Testis (tissue), 3 donors: Measurements from ENCODE around the gene PHF19. TPM values are rescaled to one million over a fixed set of nuclear protein-coding genes. Genes with fewer than 3 reads are reported as not detected.

ENCODE experiments used
- DNase-seq: peaks from one replicate; pipeline ENCODE4 v3.0.0-alpha.2; 2019
- H3K27ac ChIP-seq, 2 donors: fragments of 200-600 bp; sonication (generic); one replicate each; pipeline ENCODE4 v1.5.1; 2019
- H3K27me3 ChIP-seq: fragments of 200-600 bp; sonication (generic); one replicate; pipeline ENCODE4 v1.5.1; 2019
- H3K36me3 ChIP-seq: fragments of 200-600 bp; sonication (generic); one replicate; pipeline ENCODE4 v1.5.1; 2017; ENCODE audit warnings: low read depth; ENCODE audit errors: missing control alignments
- H3K4me1 ChIP-seq: fragments of 200-600 bp; sonication (generic); one replicate; pipeline ENCODE4 v1.5.1; 2019
- H3K4me3 ChIP-seq, 2 donors: fragments of 200-600 bp; sonication (generic); one replicate each; pipeline ENCODE4 v1.5.1; 2017 to 2019
- H3K9me3 ChIP-seq: fragments of 200-600 bp; sonication (generic); one replicate; pipeline ENCODE4 v1.5.1; 2017
- CTCF ChIP-seq, 3 experiments: fragments of 450-650 bp in 2 of 3; fragments of 200-600 bp in 1 of 3; sonication (generic) in 1 of 3; IDR thresholded peaks; one replicate each; pipeline ENCODE4 v1.5.1; 2016 to 2019; ENCODE audit warnings: antibody characterized with exemption in 3 of 3, mild to moderate bottlenecking in 2 of 3, moderate library complexity in 1 of 3
- POLR2A ChIP-seq: fragments of 450-650 bp; IDR thresholded peaks from one replicate; pipeline ENCODE4 v1.6.1; 2017; ENCODE audit warnings: antibody characterized with exemption, mild to moderate bottlenecking, moderate library complexity
- WGBS, 2 donors: methylation state at CpG; one replicate each; pipeline ENCODE4 v1.1.5; 2018; 5-methylcytosine and 5-hydroxymethylcytosine counted together
- intact Hi-C: fragments of 100-400 bp; cut with DNase I; formaldehyde crosslinking; loops from one replicate; pipeline ENCODE4 v1.15.1; 2023; ENCODE audit warnings: low total_unique reads
- polyA plus RNA-seq: library from polyadenylated mRNA; stranded (reverse); fragments of 350-450 nt; fragmentation: Illumina TruSeq; extraction: RNeasy Lipid Tissue Mini Kit (QIAGEN cat#74804); gene quantifications from one replicate; pipeline ENCODE4 v1.2.3, GENCODE V29; 2014; ENCODE audit warnings: low read depth, low replicate concordance; ENCODE audit not compliant: insufficient read depth
- total RNA-seq, 2 donors: library from RNA; depleted of rRNA; stranded (reverse); fragments of >200 nt; gene quantifications; one replicate each; pipeline ENCODE4 v1.2.3, GENCODE V29; 2016

The PHF19 gene
- total and polyA plus RNA-seq, 3 donors from 2014 or later = 28.5 to 41.7 (median 40.3) TPM

GRCh38 chr9:120883608-120883996 lies 6.6 kb upstream of the PHF19 start:
- TF ChIP-seq CTCF (IDR thresholded peaks at IDR 0.05) (no peak), POLR2A (no peak)
- WGBS, 2 donors = 74 to 84% methylated on average over 3 of the region's 3 CpGs
- Histone ChIP-seq H3K27ac (no peak overlapping the region), H3K4me1 (peaks cover 10% of the 10 kb centered on the region), H3K4me3 (no peak overlapping the region), H3K36me3 (no peaks in the 10 kb centered on the region), H3K9me3 (no peaks in the 10 kb centered on the region), H3K27me3 (no peaks in the 10 kb centered on the region)
- intact Hi-C loops = no loop called here
- DNase-seq = no peak

DNA sequence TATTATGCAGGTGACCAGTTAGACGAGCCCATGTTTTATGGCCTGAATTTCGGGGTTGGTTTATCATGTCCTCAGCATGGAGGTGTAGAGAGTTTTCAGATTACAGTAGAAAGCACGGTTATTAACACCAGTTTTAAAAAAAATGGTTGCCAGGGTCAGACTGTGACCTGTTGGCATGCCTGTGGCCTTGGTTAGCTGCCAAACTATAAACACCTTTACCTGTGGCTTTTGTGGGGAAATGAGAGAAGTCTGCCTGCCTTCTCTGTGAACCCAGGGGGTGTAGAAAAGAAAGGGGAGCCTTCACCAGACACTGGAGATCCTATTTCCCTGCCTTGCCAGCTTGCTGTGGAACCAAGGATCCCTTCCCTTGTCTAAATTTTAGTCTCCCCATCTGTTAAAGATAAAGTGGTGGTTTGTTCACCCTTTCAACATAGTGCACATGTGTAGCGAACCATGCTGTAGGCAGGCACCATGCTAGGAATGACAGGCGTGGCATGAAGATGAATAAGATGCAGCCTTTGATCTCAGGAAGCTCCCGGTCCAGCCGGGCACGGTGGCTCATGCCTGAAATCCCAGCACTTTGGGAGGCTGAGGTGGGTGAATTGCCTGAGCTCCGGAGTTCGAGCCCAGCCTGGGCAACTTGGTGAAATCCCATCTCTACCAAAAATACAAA lies 6.1 kb upstream of the PHF19 start:
- Histone ChIP-seq H3K4me3 (no peak overlapping the region), H3K27ac (no peak overlapping the region), H3K9me3 (no peaks in the 10 kb centered on the region), H3K27me3 (no peaks in the 10 kb centered on the region), H3K36me3 (no peaks in the 10 kb centered on the region), H3K4me1 (peaks cover 12% of the 10 kb centered on the region)
- 86 to 90% methylated on average over 10 of the region's 10 CpGs for WGBS, 2 donors
- intact Hi-C loops = no loop called here
- DNase-seq = no peak
- TF ChIP-seq CTCF (IDR thresholded peaks at IDR 0.05) = no peak
- TF ChIP-seq POLR2A = no peak

GRCh38 chr9:120879446-120879845 lies 2.5 kb upstream of the PHF19 start:
- intact Hi-C loops = loop anchor here (5.0 kb wide), 1 partner anchor 48 kb away; the partner anchor contains the start of gene TRAF1
- no peak overlapping the region for H3K4me3 ChIP-seq
- H3K27me3 ChIP-seq = no peaks in the 10 kb centered on the region
- no peak for DNase-seq
- TF ChIP-seq CTCF (IDR thresholded peaks at IDR 0.05) (no peak), POLR2A (no peak)
- no peaks in the 10 kb centered on the region for H3K9me3 ChIP-seq
- H3K36me3 ChIP-seq = no peaks in the 10 kb centered on the region
- H3K27ac ChIP-seq = no peak overlapping the region
- WGBS, 2 donors = 71 to 81% methylated on average over 6 of the region's 6 CpGs
- H3K4me1 ChIP-seq = peaks cover 4% of the 10 kb centered on the region

DNA sequence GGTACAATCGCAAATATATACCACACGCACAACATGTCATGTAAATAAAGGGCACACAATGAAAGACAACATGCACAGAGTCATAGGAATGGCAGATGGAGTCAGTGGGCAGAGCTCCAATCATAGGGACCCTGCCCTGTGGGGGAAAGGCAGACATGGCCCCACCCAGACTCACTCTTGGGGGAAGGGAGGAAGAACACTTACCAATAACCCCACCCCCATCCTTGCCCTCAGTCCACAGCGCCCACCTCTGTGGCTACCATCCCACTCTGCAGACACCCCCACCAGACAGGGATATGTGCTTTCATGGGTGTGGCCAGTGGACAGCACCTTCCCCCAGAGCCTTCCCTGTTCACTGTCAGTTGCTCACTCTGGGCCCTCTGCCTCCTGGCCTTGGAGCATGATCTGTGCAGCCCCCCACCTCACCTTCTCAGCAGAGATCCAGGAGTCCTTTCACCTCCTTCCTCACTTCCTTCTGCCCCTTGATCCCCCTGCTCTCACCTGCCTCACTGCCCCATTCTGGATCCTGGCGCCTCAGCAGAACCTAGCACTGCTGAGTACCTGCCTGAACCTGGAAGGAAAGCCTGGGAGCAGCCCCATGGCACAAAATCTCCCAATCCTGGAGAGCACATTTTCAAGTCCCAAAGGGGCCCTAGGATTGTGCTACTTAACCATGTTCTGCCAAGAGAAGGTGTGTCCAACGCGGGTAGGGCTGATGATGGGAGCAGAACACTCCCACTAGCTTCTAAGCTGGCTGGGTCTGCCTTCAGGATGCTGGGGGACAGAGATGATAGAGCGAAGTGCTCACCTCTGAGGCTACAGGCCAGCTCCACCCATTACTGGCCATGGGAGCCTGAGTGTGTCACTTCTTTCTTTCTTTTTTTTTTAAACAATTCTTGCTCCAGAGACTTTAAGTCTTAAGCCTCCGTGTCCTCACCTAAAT lies 1.5 kb upstream of the PHF19 start:
- 58 to 71% methylated on average over 8 of the region's 8 CpGs for WGBS, 2 donors
- Histone ChIP-seq H3K9me3 (no peaks in the 10 kb centered on the region), H3K27me3 (no peaks in the 10 kb centered on the region), H3K4me1 (peaks cover 4% of the 10 kb centered on the region), H3K4me3 (peak overlapping the region in 1 of 2 donors; percentile 57), H3K27ac (no peak overlapping the region), H3K36me3 (no peaks in the 10 kb centered on the region)
- TF ChIP-seq POLR2A (no peak), CTCF (IDR thresholded peaks at IDR 0.05) (no peak)
- no peak for DNase-seq
- intact Hi-C loops = loop anchor here (5.0 kb wide), 1 partner anchor 49 kb away; the partner anchor contains the start of gene TRAF1
